Transverse colon (tissue), 4 donors: ENCODE data around the gene DRGX. TPM values are rescaled to one million over a fixed set of nuclear protein-coding genes. Genes with fewer than 3 reads are reported as not detected.

Experiments used
- DNase-seq: peaks from one replicate; pipeline ENCODE4 v3.0.0-alpha.2; 2019
- H3K27ac ChIP-seq, 4 donors: fragments of 200-600 bp; sonication (generic); 2 replicates each; pipeline ENCODE4 v1.5.1; 2016 to 2018; ENCODE audit warnings: inconsistent platforms in 4 of 4
- H3K27me3 ChIP-seq: fragments of 200-600 bp; sonication (generic); 2 replicates; pipeline ENCODE4 v1.5.1; 2017; ENCODE audit warnings: inconsistent platforms
- H3K36me3 ChIP-seq, 4 donors: fragments of 200-600 bp; sonication (generic); 2 replicates each; pipeline ENCODE4 v1.5.1; 2017 to 2019; ENCODE audit warnings: inconsistent platforms in 4 of 4
- H3K4me1 ChIP-seq, 4 donors: fragments of 200-600 bp; sonication (generic); 2 replicates each; pipeline ENCODE4 v1.5.1; 2017 to 2020; ENCODE audit warnings: inconsistent platforms in 4 of 4
- H3K4me3 ChIP-seq, 4 donors: fragments of 200-600 bp; sonication (generic); 1 replicate in 1 of 4; 2 replicates in 3 of 4; pipeline versions ENCODE4 v1.5.1 to v1.6.1; 2017 to 2019; ENCODE audit warnings: inconsistent platforms in 4 of 4
- H3K9me3 ChIP-seq, 2 donors: fragments of 200-600 bp; sonication (generic); 2 replicates each; pipeline ENCODE4 v1.5.1; 2017 to 2019; ENCODE audit warnings: inconsistent platforms in 2 of 2
- EP300 ChIP-seq: sonication (generic); formaldehyde crosslinking; IDR thresholded peaks from one replicate; pipeline ENCODE4 v1.6.1; 2017; ENCODE audit warnings: antibody characterized with exemption, low read depth
- POLR2A ChIP-seq: fragments of 450-650 bp; IDR thresholded peaks from one replicate; pipeline ENCODE4 v1.6.1; 2016; ENCODE audit warnings: antibody characterized with exemption, mild to moderate bottlenecking, moderate library complexity
- POLR2AphosphoS5 ChIP-seq, 3 donors: sonication (generic); formaldehyde crosslinking; IDR thresholded peaks; one replicate each; pipeline ENCODE4 v1.6.1; 2016; ENCODE audit warnings: antibody characterized with exemption in 3 of 3
- WGBS, 2 donors: methylation state at CpG; one replicate each; pipeline ENCODE4 v1.1.5; 2018; ENCODE audit warnings: low coverage in 1 of 2; 5-methylcytosine and 5-hydroxymethylcytosine counted together
- in situ Hi-C, 4 donors: fragments of 200-750 bp; cut with MboI; loops; one replicate each; pipeline versions ENCODE4 v1.15.0 to v1.15.1; 2017; ENCODE audit warnings: low sequenced_read_pairs in 3 of 4, low pct_ligation_motif_present in 1 of 4, low pct_unique_long_range_greater_than_20kb in 1 of 4
- intact Hi-C: fragments of 100-400 bp; cut with DNase I; formaldehyde crosslinking; loops from one replicate; pipeline ENCODE4 v1.15.1; 2023; ENCODE audit warnings: low total_unique reads
- total RNA-seq, 4 donors: library from RNA; depleted of rRNA; stranded (reverse); fragments of >200 nt; gene quantifications; one replicate each; pipeline ENCODE4 v1.1.0, GENCODE V29; 2016
- TF ChIP-seq, protein P1 (sequence below), 5 experiments: fragments of 200-600 bp in 3 of 5; fragments of 450-650 bp in 2 of 5; sonication (generic) in 3 of 5; IDR thresholded peaks; 1 replicate in 2 of 5; 2 replicates in 3 of 5; pipeline ENCODE4 v1.5.1; 2016 to 2017; ENCODE audit warnings: antibody characterized with exemption in 5 of 5, inconsistent platforms in 3 of 5, mild to moderate bottlenecking in 2 of 5, moderate library complexity in 1 of 5

The DRGX gene
- total RNA-seq, 4 donors from 2014 or later: 0.32 to 0.37 TPM; not detected in 2

DNA sequence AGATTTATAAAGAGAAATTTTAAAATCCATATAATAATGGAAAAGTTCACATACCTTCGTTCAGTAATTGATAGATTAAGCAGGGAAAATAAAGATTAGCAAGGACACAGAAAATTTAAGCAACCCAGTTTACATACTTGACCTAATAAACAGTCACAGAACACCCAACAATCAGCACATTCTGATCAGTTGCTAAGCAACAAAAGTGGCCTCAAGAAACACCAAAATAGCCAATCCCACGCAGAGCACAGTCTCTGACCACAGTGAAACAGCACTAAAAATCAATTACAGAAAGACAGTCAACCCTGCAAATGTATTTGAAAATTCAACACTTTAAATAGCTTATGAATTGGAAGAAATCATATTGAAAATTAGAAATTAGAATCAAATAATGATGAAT lies 39.3 kb upstream of the DRGX start:
- WGBS, 2 donors: 71 to 85% methylated on average over 2 of the region's 2 CpGs
- no peaks in the 10 kb centered on the region for H3K9me3 ChIP-seq

DNA sequence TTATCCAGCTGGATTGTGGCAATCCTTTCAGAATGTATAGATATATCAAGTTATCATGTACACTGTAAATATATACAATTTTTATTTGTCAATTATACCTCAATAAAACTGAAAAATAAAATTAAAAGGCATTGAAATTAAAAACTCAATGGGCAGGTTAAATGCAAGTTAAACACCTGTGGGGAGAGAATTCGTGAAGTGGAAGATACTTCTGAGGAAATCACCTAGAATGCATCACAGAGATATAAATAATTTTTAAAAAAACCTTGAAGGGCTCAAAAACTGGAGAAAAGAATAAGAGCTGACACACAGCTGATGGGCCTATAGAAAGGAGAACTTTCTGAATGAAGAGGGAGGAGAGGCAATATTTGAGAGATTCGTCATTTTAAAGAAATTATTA lies 37.2 kb upstream of the DRGX start:
- H3K4me1 ChIP-seq: no peaks in the 10 kb centered on the region
- TF ChIP-seq POLR2A (no peak), EP300 (no peak)
- H3K27me3 ChIP-seq: no peaks in the 10 kb centered on the region
- intact Hi-C loops: no loop called here
- H3K36me3 ChIP-seq: no peaks in the 10 kb centered on the region
- H3K27ac ChIP-seq: no peak overlapping the region
- WGBS, 2 donors: 70 to 84% methylated on average over 2 of the region's 2 CpGs
- H3K4me3 ChIP-seq: no peak overlapping the region
- H3K9me3 ChIP-seq: no peaks in the 10 kb centered on the region
- in situ Hi-C loops: no loop called here
- DNase-seq: no peak

More for the DNA sequence above, 39.3 kb upstream of the DRGX start:
- H3K4me3 ChIP-seq: no peak overlapping the region
- DNase-seq: no peak
- intact Hi-C loops (no loop called here), in situ Hi-C loops (no loop called here)
- no peak for TF ChIP-seq POLR2AphosphoS5 (IDR thresholded peaks at IDR 0.05)
- TF ChIP-seq, protein P1, sequence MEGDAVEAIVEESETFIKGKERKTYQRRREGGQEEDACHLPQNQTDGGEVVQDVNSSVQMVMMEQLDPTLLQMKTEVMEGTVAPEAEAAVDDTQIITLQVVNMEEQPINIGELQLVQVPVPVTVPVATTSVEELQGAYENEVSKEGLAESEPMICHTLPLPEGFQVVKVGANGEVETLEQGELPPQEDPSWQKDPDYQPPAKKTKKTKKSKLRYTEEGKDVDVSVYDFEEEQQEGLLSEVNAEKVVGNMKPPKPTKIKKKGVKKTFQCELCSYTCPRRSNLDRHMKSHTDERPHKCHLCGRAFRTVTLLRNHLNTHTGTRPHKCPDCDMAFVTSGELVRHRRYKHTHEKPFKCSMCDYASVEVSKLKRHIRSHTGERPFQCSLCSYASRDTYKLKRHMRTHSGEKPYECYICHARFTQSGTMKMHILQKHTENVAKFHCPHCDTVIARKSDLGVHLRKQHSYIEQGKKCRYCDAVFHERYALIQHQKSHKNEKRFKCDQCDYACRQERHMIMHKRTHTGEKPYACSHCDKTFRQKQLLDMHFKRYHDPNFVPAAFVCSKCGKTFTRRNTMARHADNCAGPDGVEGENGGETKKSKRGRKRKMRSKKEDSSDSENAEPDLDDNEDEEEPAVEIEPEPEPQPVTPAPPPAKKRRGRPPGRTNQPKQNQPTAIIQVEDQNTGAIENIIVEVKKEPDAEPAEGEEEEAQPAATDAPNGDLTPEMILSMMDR (IDR thresholded peaks at IDR 0.05): no peak
- TF ChIP-seq EP300: no peak
- TF ChIP-seq POLR2A: no peak
- no peaks in the 10 kb centered on the region for H3K4me1 ChIP-seq
- H3K27ac ChIP-seq: no peak overlapping the region
- no peaks in the 10 kb centered on the region for H3K36me3 ChIP-seq
- H3K27me3 ChIP-seq: no peaks in the 10 kb centered on the region

DNA sequence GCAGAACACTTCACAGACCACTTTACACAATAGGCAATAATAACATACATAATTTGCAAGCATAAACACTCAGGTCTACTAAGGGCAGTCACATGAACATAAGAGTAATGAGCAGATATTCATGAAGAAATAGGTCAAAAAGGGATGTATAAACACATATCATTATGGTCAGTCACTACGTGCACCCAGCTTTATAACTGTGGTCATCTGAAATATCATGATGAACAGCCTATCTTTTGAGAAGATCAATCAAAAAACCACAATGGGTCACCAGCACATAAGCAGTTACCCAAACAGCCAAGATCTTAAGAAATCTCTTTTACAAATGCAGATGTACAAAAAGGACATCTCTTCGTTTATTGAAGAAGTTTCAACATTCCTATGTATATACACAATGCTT lies 35.5 kb upstream of the DRGX start:
- no peaks in the 10 kb centered on the region for H3K4me1 ChIP-seq
- WGBS, 2 donors: 72 to 88% methylated on average over 2 of the region's 2 CpGs
- no peak for DNase-seq
- H3K27ac ChIP-seq: no peak overlapping the region
- TF ChIP-seq, protein P1 (IDR thresholded peaks at IDR 0.05): no peak
- TF ChIP-seq EP300: no peak
- no peak for TF ChIP-seq POLR2A
- TF ChIP-seq POLR2AphosphoS5 (IDR thresholded peaks at IDR 0.05): no peak
- in situ Hi-C loops: no loop called here
- H3K36me3 ChIP-seq: no peaks in the 10 kb centered on the region
- H3K9me3 ChIP-seq: no peaks in the 10 kb centered on the region
- H3K4me3 ChIP-seq: no peak overlapping the region
- H3K27me3 ChIP-seq: no peaks in the 10 kb centered on the region
- intact Hi-C loops: no loop called here

DNA sequence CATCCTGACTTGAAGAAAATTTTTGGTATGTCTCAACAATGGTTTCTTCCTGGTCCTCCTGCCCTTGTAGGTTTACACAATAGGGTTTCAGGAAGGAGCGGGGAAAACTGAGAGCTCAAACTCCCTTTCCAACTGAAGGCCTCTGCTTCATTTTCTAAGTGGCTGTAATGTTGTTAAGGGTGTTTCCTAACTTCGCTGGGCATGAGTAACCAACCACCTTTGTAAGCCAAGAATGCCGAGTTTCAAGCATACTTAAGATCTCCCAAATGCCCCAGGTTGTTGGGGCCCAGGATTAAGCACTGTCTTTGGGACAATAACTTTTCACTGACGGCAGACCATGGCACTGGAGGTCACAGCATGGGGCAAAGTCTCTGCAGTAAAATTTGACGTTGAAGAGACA lies 33.6 kb upstream of the DRGX start:
- Histone ChIP-seq H3K4me1 (no peaks in the 10 kb centered on the region), H3K4me3 (no peak overlapping the region), H3K27ac (no peak overlapping the region), H3K36me3 (no peaks in the 10 kb centered on the region), H3K27me3 (no peaks in the 10 kb centered on the region), H3K9me3 (peaks cover 8 to 11% of the 10 kb centered on the region in 2 donors)
- intact Hi-C loops: no loop called here
- WGBS, 2 donors: 48 to 83% methylated on average over 3 to 5 of the region's 5 CpGs
- no peak for DNase-seq
- in situ Hi-C loops: no loop called here
- no peak for TF ChIP-seq POLR2AphosphoS5 (IDR thresholded peaks at IDR 0.05)
- TF ChIP-seq EP300: no peak
- no peak for TF ChIP-seq POLR2A
- TF ChIP-seq, protein P1 (IDR thresholded peaks at IDR 0.05): no peak

DNA sequence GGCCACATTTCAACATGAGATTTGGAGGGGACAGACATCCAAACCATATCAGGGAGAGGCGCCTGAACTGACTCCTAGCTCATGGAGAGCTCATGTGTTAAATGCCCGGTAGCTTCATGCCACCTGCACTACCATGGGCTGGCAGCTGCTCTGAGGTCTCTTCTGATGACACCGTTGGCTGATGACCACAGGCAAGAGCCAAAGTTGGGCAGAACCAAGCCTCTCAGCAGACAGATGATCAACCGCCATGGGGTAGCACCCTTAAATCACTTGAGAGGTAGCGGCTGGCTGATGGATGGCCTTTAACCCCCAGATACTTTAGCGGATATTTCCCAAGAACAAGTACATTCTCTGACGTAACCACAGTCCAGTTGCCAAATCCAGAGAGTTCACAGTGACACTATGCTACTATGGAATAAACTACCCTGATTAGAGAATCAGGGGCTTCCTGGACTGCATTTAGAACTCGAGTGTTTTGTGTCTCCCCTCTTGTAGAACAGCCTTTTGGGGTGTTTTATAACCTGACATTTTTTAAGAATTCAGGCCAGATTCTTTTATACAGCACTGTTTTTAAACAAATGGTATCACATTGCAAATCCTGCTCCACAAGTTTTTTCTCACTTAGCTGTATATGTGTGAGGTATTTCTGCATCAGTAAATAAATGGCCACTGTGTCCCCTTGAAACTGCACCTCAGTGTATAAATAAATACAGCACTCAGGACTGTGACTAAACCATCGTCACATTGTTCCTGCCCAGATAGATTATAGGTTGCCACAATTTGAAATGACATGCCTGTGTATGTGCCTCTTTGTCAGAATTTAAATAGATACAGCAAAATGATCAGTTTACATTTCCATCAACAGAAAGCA lies 30.8 kb upstream of the DRGX start:
- TF ChIP-seq POLR2AphosphoS5 (IDR thresholded peaks at IDR 0.05): no peak
- TF ChIP-seq POLR2A: no peak
- no peak for TF ChIP-seq EP300
- TF ChIP-seq, protein P1 (IDR thresholded peaks at IDR 0.05): no peak
- no peak for DNase-seq
- Histone ChIP-seq H3K9me3 (peaks cover 8 to 11% of the 10 kb centered on the region in 2 donors), H3K27me3 (no peaks in the 10 kb centered on the region), H3K36me3 (no peaks in the 10 kb centered on the region), H3K27ac (no peak overlapping the region), H3K4me3 (no peak overlapping the region), H3K4me1 (no peaks in the 10 kb centered on the region)
- intact Hi-C loops (no loop called here), in situ Hi-C loops (no loop called here)
- WGBS, 2 donors: 79 to 100% methylated on average over 1 to 8 of the region's 9 CpGs
